SK-N-SH (cell line): ENCODE data around the gene SMYD1. TPM values are rescaled to one million over a fixed set of nuclear protein-coding genes. Genes with fewer than 3 reads are reported as not detected.

ENCODE experiments used
- CTCF ChIA-PET: fragments of 300-600, 350-600 bp; formaldehyde crosslinking; extraction: SDS; loops from one replicate; lab custom pipeline; 2021; lab: Yijun Ruan, JAX
- POLR2A ChIA-PET: fragments of 350-600 bp; sonication (Branson Sonifier 250); formaldehyde crosslinking; extraction: SDS; loops from one replicate; lab custom pipeline; 2020; ENCODE audit warnings: antibody characterized with exemption, inconsistent platforms; lab: Yijun Ruan, JAX
- DNase-seq: peaks from one replicate; pipeline ENCODE4 v3.0.0; 2012
- H2AFZ ChIP-seq: fragments of 200-600 bp; sonication (generic); 2 replicates; pipeline ENCODE4 v1.8.1; 2016; ENCODE audit warnings: antibody characterized with exemption, mild to moderate bottlenecking, low read depth
- H3F3A ChIP-seq: fragments of 200-600 bp; sonication (generic); replicated peaks from 2 replicates; pipeline ENCODE3; 2016; ENCODE audit warnings: antibody characterized with exemption, mild to moderate bottlenecking; ENCODE audit not compliant: insufficient read depth
- H3K27ac ChIP-seq, 2 experiments: fragments of 200-500 bp in 1 of 2; fragments of 200-600 bp in 1 of 2; sonication (Bioruptor generic) in 1 of 2; sonication (generic), shearing (Covaris generic) in 1 of 2; 2 replicates each; pipeline versions ENCODE4 v1.5.1 to v1.6.1; 2014 to 2016; ENCODE audit warnings: low read depth in 2 of 2, inconsistent platforms in 1 of 2, low read length in 1 of 2, mild to moderate bottlenecking in 1 of 2, mixed read lengths in 1 of 2
- H3K27me3 ChIP-seq: fragments of 200-600 bp; sonication (generic), shearing (Covaris generic); 2 replicates; pipeline ENCODE4 v1.6.1; 2016; ENCODE audit warnings: mixed run types; ENCODE audit not compliant: insufficient read depth
- H3K36me3 ChIP-seq, 2 experiments: fragments of 200-500 bp in 1 of 2; fragments of 200-600 bp in 1 of 2; sonication (Bioruptor generic) in 1 of 2; sonication (generic) in 1 of 2; replicated peaks in 1 of 2; 2 replicates each; pipeline versions ENCODE3 to v1.5.1; 2014 to 2016; ENCODE audit warnings: low read length in 1 of 2, mild to moderate bottlenecking in 1 of 2; ENCODE audit not compliant: insufficient read depth in 2 of 2, control insufficient read depth in 1 of 2
- H3K4me1 ChIP-seq, 2 experiments: fragments of 200-500 bp in 1 of 2; fragments of 200-600 bp in 1 of 2; sonication (Bioruptor generic) in 1 of 2; sonication (generic), shearing (Covaris generic) in 1 of 2; 2 replicates each; pipeline versions ENCODE4 v1.5.1 to v1.6.1; 2014 to 2016; ENCODE audit warnings: low read depth in 1 of 2, low read length in 1 of 2, mixed run types in 1 of 2; ENCODE audit not compliant: insufficient read depth in 2 of 2, control insufficient read depth in 1 of 2
- H3K4me2 ChIP-seq: fragments of 200-600 bp; sonication (generic), shearing (Covaris generic); 2 replicates; pipeline ENCODE4 v1.6.1; 2017; ENCODE audit warnings: mixed run types
- H3K4me3 ChIP-seq, 2 experiments: fragments of 200-500 bp in 1 of 2; fragments of 200-600 bp in 1 of 2; sonication (Bioruptor generic) in 1 of 2; sonication (generic), shearing (Covaris generic) in 1 of 2; 2 replicates each; pipeline versions ENCODE4 v1.5.1 to v1.8.1; 2014 to 2016; ENCODE audit warnings: low read depth in 2 of 2, inconsistent platforms in 1 of 2, low read length in 1 of 2, mild to moderate bottlenecking in 1 of 2, mixed read lengths in 1 of 2, moderate library complexity in 1 of 2
- H3K79me2 ChIP-seq: fragments of 200-600 bp; sonication (generic); 2 replicates; pipeline ENCODE4 v1.8.1; 2017; ENCODE audit warnings: mild to moderate bottlenecking; ENCODE audit not compliant: insufficient read depth
- H3K9ac ChIP-seq: fragments of 200-600 bp; sonication (generic); 2 replicates; pipeline ENCODE4 v1.6.1; 2017; ENCODE audit warnings: mixed run types
- H3K9me2 ChIP-seq: fragments of 200-600 bp; sonication (generic); 2 replicates; pipeline ENCODE4 v1.6.1; 2017; ENCODE audit warnings: mixed run types
- H3K9me3 ChIP-seq: fragments of 200-600 bp; sonication (generic); 2 replicates; pipeline ENCODE4 v1.6.1; 2017; ENCODE audit warnings: mixed run types, mild to moderate bottlenecking, moderate library complexity
- H4K20me1 ChIP-seq: fragments of 200-600 bp; sonication (generic); 2 replicates; pipeline ENCODE4 v1.6.1; 2017; ENCODE audit warnings: mild to moderate bottlenecking, mixed run types; ENCODE audit not compliant: insufficient read depth
- EP300 ChIP-seq, 2 experiments: IDR thresholded peaks; 2 replicates each; pipeline versions ENCODE4 v1.4.0 to v1.6.1; 2012; ENCODE audit warnings: borderline replicate concordance in 1 of 2, low read depth in 1 of 2, low read length in 1 of 2
- GABPA ChIP-seq: IDR thresholded peaks from 2 replicates; pipeline ENCODE4 v1.4.0; 2012; ENCODE audit warnings: low read depth, mild to moderate bottlenecking
- GATA2 ChIP-seq: sonication (generic); formaldehyde crosslinking; IDR thresholded peaks from 2 replicates; pipeline ENCODE4 v1.5.0; 2020; ENCODE audit warnings: mild to moderate bottlenecking, missing genetic modification reagents
- MEF2A ChIP-seq: IDR thresholded peaks from 2 replicates; pipeline ENCODE4 v1.4.0; 2012; ENCODE audit warnings: low read depth, borderline replicate concordance
- MXI1 ChIP-seq: IDR thresholded peaks from 2 replicates; pipeline ENCODE4 v1.6.1; 2012; ENCODE audit warnings: mild to moderate bottlenecking, low read depth, low read length, improper control_type of control experiment
- NFIC ChIP-seq: IDR thresholded peaks from 2 replicates; pipeline ENCODE4 v1.4.0; 2012; ENCODE audit warnings: borderline replicate concordance
- NRF1 ChIP-seq: IDR thresholded peaks from 2 replicates; pipeline ENCODE4 v1.6.1; 2012; ENCODE audit warnings: low read depth, mild to moderate bottlenecking, low read length
- RAD21 ChIP-seq: IDR thresholded peaks from 2 replicates; pipeline ENCODE4 v1.6.1; 2012; ENCODE audit warnings: mild to moderate bottlenecking, low read length
- RCOR1 ChIP-seq: fragments of 150-350 bp; IDR thresholded peaks from 2 replicates; pipeline ENCODE4 v1.6.1; 2017; ENCODE audit warnings: antibody characterized with exemption, low read length
- RFX5 ChIP-seq: IDR thresholded peaks from 2 replicates; pipeline ENCODE4 v1.6.1; 2012; ENCODE audit warnings: mild to moderate bottlenecking, improper control_type of control experiment, low read length
- RXRA ChIP-seq: IDR thresholded peaks from 2 replicates; pipeline ENCODE4 v1.4.0; 2012; ENCODE audit warnings: low read depth, mild to moderate bottlenecking, borderline replicate concordance
- TAF1 ChIP-seq: IDR thresholded peaks from 2 replicates; pipeline ENCODE4 v1.6.1; 2012; ENCODE audit warnings: low read depth, mild to moderate bottlenecking, low read length, moderate library complexity, borderline replicate concordance
- TCF12 ChIP-seq: IDR thresholded peaks from 2 replicates; pipeline ENCODE4 v1.4.0; 2012
- TEAD4 ChIP-seq: IDR thresholded peaks from 2 replicates; pipeline ENCODE4 v1.4.0; 2012; ENCODE audit warnings: mild to moderate bottlenecking, borderline replicate concordance; ENCODE audit not compliant: insufficient read depth
- WGBS: methylation state at CpG from one replicate; pipeline ENCODE4 v1.1.6; 2017; ENCODE audit warnings: low lambda C conversion rate; 5-methylcytosine and 5-hydroxymethylcytosine counted together
- polyA plus RNA-seq, 3 experiments: library from polyadenylated mRNA; depleted of rRNA; stranded (reverse); fragments of >200 nt; gene quantifications; 2 replicates each; pipeline ENCODE4 v1.2.3, GENCODE V29; 2012
- TF ChIP-seq, protein P1 (sequence below): fragments of 150-350 bp; IDR thresholded peaks from 2 replicates; pipeline ENCODE4 v1.6.1; 2017; ENCODE audit warnings: antibody characterized with exemption, low read length, low read depth, borderline replicate concordance
- TF ChIP-seq, protein P2 (sequence below): IDR thresholded peaks from 2 replicates; pipeline ENCODE4; 2012
- TF ChIP-seq, protein P3 (sequence below): IDR thresholded peaks from 2 replicates; pipeline ENCODE4 v1.6.1; 2012; ENCODE audit warnings: mild to moderate bottlenecking, low read depth, low read length, moderate library complexity
- TF ChIP-seq, protein P4 (sequence below): IDR thresholded peaks from 2 replicates; pipeline ENCODE4 v1.4.0; 2012; ENCODE audit warnings: low read depth, borderline replicate concordance
- TF ChIP-seq, protein P5 (sequence below): IDR thresholded peaks from 2 replicates; pipeline ENCODE4 v1.4.0; 2012; ENCODE audit warnings: low read depth

The SMYD1 gene
- polyA plus RNA-seq, 1 of the 3 experiments (the other 2 are of a cell fraction): not detected

DNA sequence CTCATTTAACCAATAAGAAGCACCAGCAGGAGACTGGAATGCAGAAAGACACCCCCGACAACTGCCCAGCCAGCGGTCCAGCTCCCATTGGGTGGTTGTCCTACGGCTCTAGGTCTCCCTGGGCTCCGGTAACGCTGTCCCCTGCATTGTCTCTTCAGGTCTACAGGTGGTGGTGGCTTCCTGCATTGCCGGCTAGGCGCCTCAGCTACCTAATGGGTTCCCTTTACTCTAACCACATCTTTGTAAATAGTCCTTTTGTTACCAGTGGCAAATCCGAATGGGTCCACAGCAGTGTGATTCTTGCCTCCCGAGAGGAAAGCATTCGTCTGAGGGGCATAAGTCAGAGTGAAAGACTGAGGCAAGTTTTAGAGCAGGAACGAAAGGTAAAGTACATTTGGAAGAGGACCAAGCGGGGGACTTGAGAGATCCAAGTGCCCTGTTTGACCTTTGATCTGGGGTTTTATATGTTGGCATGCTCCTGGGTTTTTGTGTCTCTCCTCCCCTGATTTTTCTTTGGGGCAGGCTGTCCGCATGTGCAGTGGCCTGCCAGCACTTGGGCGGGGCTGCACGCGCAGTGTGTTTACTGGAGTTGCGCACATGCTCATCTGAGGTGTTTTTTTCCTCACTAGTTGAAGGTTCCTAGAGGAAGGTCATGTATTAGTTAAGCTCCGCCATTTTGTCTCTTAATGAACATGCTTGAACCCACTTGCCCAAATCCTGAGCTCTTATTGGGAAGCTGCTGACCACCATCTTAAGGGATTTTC lies 49.2 kb downstream of the SMYD1 start:
- CTCF ChIA-PET: interaction anchor here (0.7 to 1.0 kb wide), 2 partner anchors 9 to 57 kb away, joined by 3 read pairs; no protein-coding TSS in a partner anchor
- no peak for DNase-seq
- 58% methylated on average over 14 of the region's 18 CpGs for WGBS
- Histone ChIP-seq H3F3A (no peaks in the 10 kb centered on the region), H3K36me3 (no peaks in the 10 kb centered on the region), H3K9ac (no peak overlapping the region), H3K79me2 (no peaks in the 10 kb centered on the region), H3K27me3 (peaks cover 4% of the 10 kb centered on the region; the same call in 1 of the 2 replicates), H3K9me3 (no peaks in the 10 kb centered on the region), H4K20me1 (no peaks in the 10 kb centered on the region), H3K4me2 (no peak overlapping the region), H3K4me3 (no peak overlapping the region), H3K9me2 (no peaks in the 10 kb centered on the region), H3K4me1 (peaks cover 0 to 4% of the 10 kb centered on the region in 2 experiments; a peak in 1 of 4 replicates), H2AFZ (no peak overlapping the region), H3K27ac (no peak overlapping the region)
- POLR2A ChIA-PET: no interaction called here
- TF ChIP-seq NRF1 (no peak), RAD21 (no peak), RFX5 (no peak), NFIC (no peak)
- TF ChIP-seq, protein P1, sequence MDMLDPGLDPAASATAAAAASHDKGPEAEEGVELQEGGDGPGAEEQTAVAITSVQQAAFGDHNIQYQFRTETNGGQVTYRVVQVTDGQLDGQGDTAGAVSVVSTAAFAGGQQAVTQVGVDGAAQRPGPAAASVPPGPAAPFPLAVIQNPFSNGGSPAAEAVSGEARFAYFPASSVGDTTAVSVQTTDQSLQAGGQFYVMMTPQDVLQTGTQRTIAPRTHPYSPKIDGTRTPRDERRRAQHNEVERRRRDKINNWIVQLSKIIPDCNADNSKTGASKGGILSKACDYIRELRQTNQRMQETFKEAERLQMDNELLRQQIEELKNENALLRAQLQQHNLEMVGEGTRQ: no peak
- TF ChIP-seq, protein P2, sequence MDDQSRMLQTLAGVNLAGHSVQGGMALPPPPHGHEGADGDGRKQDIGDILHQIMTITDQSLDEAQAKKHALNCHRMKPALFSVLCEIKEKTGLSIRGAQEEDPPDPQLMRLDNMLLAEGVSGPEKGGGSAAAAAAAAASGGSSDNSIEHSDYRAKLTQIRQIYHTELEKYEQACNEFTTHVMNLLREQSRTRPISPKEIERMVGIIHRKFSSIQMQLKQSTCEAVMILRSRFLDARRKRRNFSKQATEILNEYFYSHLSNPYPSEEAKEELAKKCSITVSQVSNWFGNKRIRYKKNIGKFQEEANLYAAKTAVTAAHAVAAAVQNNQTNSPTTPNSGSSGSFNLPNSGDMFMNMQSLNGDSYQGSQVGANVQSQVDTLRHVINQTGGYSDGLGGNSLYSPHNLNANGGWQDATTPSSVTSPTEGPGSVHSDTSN: no peak

DNA sequence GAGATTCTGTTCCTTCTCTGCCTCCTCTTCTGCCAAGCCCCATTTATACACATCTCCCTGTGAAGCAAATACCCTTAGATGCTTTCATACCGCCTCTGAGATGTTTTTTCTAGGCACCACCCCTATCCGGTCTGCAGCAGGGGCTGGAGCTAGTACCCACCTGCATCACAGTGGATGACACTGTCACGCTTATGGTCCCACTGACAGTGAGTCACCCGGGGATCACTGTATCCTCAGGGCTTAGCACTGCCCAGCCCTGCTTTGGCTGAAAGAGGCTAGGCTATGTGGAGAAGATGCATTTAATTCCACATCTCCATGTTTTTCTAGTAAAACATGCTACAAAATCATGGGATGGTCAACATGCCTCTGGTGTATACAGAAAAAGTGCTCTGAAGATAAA lies 50.3 kb downstream of the SMYD1 start:
- H3F3A ChIP-seq: no peaks in the 10 kb centered on the region
- H3K79me2 ChIP-seq: no peaks in the 10 kb centered on the region
- no peaks in the 10 kb centered on the region for H4K20me1 ChIP-seq
- ChIA-PET CTCF (no interaction called here), POLR2A (no interaction called here)
- peaks cover 4% of the 10 kb centered on the region; the same call in 1 of the 2 replicates for H3K27me3 ChIP-seq
- H3K9ac ChIP-seq: no peak overlapping the region
- H3K27ac ChIP-seq: no peak overlapping the region
- H3K4me3 ChIP-seq: no peak overlapping the region
- H3K9me3 ChIP-seq: no peaks in the 10 kb centered on the region
- H2AFZ ChIP-seq: no peak overlapping the region
- peaks cover 0 to 4% of the 10 kb centered on the region in 2 experiments; a peak in 1 of 4 replicates for H3K4me1 ChIP-seq
- no peaks in the 10 kb centered on the region for H3K9me2 ChIP-seq
- no peaks in the 10 kb centered on the region for H3K36me3 ChIP-seq
- 59% methylated on average over 4 of the region's 4 CpGs for WGBS
- no peak overlapping the region for H3K4me2 ChIP-seq
- DNase-seq: no peak
- TF ChIP-seq, protein P3, sequence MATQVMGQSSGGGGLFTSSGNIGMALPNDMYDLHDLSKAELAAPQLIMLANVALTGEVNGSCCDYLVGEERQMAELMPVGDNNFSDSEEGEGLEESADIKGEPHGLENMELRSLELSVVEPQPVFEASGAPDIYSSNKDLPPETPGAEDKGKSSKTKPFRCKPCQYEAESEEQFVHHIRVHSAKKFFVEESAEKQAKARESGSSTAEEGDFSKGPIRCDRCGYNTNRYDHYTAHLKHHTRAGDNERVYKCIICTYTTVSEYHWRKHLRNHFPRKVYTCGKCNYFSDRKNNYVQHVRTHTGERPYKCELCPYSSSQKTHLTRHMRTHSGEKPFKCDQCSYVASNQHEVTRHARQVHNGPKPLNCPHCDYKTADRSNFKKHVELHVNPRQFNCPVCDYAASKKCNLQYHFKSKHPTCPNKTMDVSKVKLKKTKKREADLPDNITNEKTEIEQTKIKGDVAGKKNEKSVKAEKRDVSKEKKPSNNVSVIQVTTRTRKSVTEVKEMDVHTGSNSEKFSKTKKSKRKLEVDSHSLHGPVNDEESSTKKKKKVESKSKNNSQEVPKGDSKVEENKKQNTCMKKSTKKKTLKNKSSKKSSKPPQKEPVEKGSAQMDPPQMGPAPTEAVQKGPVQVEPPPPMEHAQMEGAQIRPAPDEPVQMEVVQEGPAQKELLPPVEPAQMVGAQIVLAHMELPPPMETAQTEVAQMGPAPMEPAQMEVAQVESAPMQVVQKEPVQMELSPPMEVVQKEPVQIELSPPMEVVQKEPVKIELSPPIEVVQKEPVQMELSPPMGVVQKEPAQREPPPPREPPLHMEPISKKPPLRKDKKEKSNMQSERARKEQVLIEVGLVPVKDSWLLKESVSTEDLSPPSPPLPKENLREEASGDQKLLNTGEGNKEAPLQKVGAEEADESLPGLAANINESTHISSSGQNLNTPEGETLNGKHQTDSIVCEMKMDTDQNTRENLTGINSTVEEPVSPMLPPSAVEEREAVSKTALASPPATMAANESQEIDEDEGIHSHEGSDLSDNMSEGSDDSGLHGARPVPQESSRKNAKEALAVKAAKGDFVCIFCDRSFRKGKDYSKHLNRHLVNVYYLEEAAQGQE: no peak
- no peak for TF ChIP-seq GABPA
- TF ChIP-seq TAF1: no peak
- TF ChIP-seq RXRA: no peak
- TF ChIP-seq NFIC: no peak
- TF ChIP-seq MXI1: no peak
- TF ChIP-seq, protein P4, sequence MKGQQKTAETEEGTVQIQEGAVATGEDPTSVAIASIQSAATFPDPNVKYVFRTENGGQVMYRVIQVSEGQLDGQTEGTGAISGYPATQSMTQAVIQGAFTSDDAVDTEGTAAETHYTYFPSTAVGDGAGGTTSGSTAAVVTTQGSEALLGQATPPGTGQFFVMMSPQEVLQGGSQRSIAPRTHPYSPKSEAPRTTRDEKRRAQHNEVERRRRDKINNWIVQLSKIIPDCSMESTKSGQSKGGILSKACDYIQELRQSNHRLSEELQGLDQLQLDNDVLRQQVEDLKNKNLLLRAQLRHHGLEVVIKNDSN: no peak
- TF ChIP-seq GATA2: no peak
- TF ChIP-seq MEF2A: no peak
- no peak for TF ChIP-seq TCF12
- TF ChIP-seq TEAD4: no peak
- TF ChIP-seq, protein P5, sequence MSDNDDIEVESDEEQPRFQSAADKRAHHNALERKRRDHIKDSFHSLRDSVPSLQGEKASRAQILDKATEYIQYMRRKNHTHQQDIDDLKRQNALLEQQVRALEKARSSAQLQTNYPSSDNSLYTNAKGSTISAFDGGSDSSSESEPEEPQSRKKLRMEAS: no peak
- TF ChIP-seq, protein P2: no peak
- TF ChIP-seq NRF1: no peak
- TF ChIP-seq EP300 (IDR thresholded peaks at IDR 0.05; ENCODE audit: borderline replicate concordance in 1 of 2, low read depth in 1 of 2, low read length in 1 of 2): no peak
- TF ChIP-seq RCOR1: no peak
